Esophagus squamous epithelium (tissue), 4 donors: ENCODE data around the gene ATXN2.
"Not testable (repeated sequence)": the region's sequence is repeated elsewhere in the genome, so short reads cannot be mapped to it uniquely, and the experiment has no call there.

ENCODE experiments used
- CTCF ChIP-seq, 6 experiments: fragments of 450-650 bp in 4 of 6; fragments of 200-600 bp in 2 of 6; sonication (generic) in 2 of 6; IDR thresholded peaks; one replicate each; pipeline ENCODE4 v1.5.1; 2016 to 2019; ENCODE audit warnings: antibody characterized with exemption in 6 of 6, mild to moderate bottlenecking in 4 of 6, moderate library complexity in 4 of 6
- POLR2A ChIP-seq, 4 donors: fragments of 450-650 bp; IDR thresholded peaks; one replicate each; pipeline ENCODE4 v1.6.1; 2017; ENCODE audit warnings: antibody characterized with exemption in 4 of 4, mild to moderate bottlenecking in 4 of 4, moderate library complexity in 3 of 4

DNA sequence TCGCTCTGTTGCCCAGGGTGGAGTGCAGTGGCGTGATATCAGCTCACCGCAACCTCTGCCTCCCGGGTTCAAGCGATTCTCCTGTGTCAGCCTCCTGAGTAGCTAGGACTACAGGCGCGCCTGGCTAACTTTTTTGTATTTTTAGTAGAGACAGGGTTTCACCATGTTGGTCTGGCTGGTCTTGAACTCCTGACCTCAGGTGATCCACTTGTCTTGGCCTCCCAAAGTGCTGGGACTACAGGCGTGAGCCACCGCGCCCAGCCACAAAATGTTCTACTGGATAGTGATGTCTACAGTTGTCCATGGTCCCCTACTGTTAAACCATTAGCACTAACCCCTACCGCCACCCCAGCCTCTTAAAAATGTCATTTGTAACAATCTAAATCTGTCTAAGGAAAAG lies 139.0 kb downstream of the ATXN2 start:
- TF ChIP-seq POLR2A, CTCF (IDR thresholded peaks at IDR 0.05): not testable (repeated sequence)
